SK-N-SH (cell line): ENCODE data around the gene TANK. TPM values are rescaled to one million over a fixed set of nuclear protein-coding genes. Genes with fewer than 3 reads are reported as not detected.

Experiments
- CTCF ChIA-PET: fragments of 300-600, 350-600 bp; formaldehyde crosslinking; extraction: SDS; loops from one replicate; lab custom pipeline; 2021; lab: Yijun Ruan, JAX
- POLR2A ChIA-PET: fragments of 350-600 bp; sonication (Branson Sonifier 250); formaldehyde crosslinking; extraction: SDS; loops from one replicate; lab custom pipeline; 2020; ENCODE audit warnings: antibody characterized with exemption, inconsistent platforms; lab: Yijun Ruan, JAX
- DNase-seq: peaks from one replicate; pipeline ENCODE4 v3.0.0; 2012
- H2AFZ ChIP-seq: fragments of 200-600 bp; sonication (generic); 2 replicates; pipeline ENCODE4 v1.8.1; 2016; ENCODE audit warnings: antibody characterized with exemption, mild to moderate bottlenecking, low read depth
- H3F3A ChIP-seq: fragments of 200-600 bp; sonication (generic); replicated peaks from 2 replicates; pipeline ENCODE3; 2016; ENCODE audit warnings: antibody characterized with exemption, mild to moderate bottlenecking; ENCODE audit not compliant: insufficient read depth
- H3K27ac ChIP-seq, 2 experiments: fragments of 200-500 bp in 1 of 2; fragments of 200-600 bp in 1 of 2; sonication (Bioruptor generic) in 1 of 2; sonication (generic), shearing (Covaris generic) in 1 of 2; 2 replicates each; pipeline versions ENCODE4 v1.5.1 to v1.6.1; 2014 to 2016; ENCODE audit warnings: low read depth in 2 of 2, inconsistent platforms in 1 of 2, low read length in 1 of 2, mild to moderate bottlenecking in 1 of 2, mixed read lengths in 1 of 2
- H3K27me3 ChIP-seq: fragments of 200-600 bp; sonication (generic), shearing (Covaris generic); 2 replicates; pipeline ENCODE4 v1.6.1; 2016; ENCODE audit warnings: mixed run types; ENCODE audit not compliant: insufficient read depth
- H3K36me3 ChIP-seq, 2 experiments: fragments of 200-500 bp in 1 of 2; fragments of 200-600 bp in 1 of 2; sonication (Bioruptor generic) in 1 of 2; sonication (generic) in 1 of 2; replicated peaks in 1 of 2; 2 replicates each; pipeline versions ENCODE3 to v1.5.1; 2014 to 2016; ENCODE audit warnings: low read length in 1 of 2, mild to moderate bottlenecking in 1 of 2; ENCODE audit not compliant: insufficient read depth in 2 of 2, control insufficient read depth in 1 of 2
- H3K4me1 ChIP-seq, 2 experiments: fragments of 200-500 bp in 1 of 2; fragments of 200-600 bp in 1 of 2; sonication (Bioruptor generic) in 1 of 2; sonication (generic), shearing (Covaris generic) in 1 of 2; 2 replicates each; pipeline versions ENCODE4 v1.5.1 to v1.6.1; 2014 to 2016; ENCODE audit warnings: low read depth in 1 of 2, low read length in 1 of 2, mixed run types in 1 of 2; ENCODE audit not compliant: insufficient read depth in 2 of 2, control insufficient read depth in 1 of 2
- H3K4me2 ChIP-seq: fragments of 200-600 bp; sonication (generic), shearing (Covaris generic); 2 replicates; pipeline ENCODE4 v1.6.1; 2017; ENCODE audit warnings: mixed run types
- H3K4me3 ChIP-seq, 2 experiments: fragments of 200-500 bp in 1 of 2; fragments of 200-600 bp in 1 of 2; sonication (Bioruptor generic) in 1 of 2; sonication (generic), shearing (Covaris generic) in 1 of 2; 2 replicates each; pipeline versions ENCODE4 v1.5.1 to v1.8.1; 2014 to 2016; ENCODE audit warnings: low read depth in 2 of 2, inconsistent platforms in 1 of 2, low read length in 1 of 2, mild to moderate bottlenecking in 1 of 2, mixed read lengths in 1 of 2, moderate library complexity in 1 of 2
- H3K79me2 ChIP-seq: fragments of 200-600 bp; sonication (generic); 2 replicates; pipeline ENCODE4 v1.8.1; 2017; ENCODE audit warnings: mild to moderate bottlenecking; ENCODE audit not compliant: insufficient read depth
- H3K9ac ChIP-seq: fragments of 200-600 bp; sonication (generic); 2 replicates; pipeline ENCODE4 v1.6.1; 2017; ENCODE audit warnings: mixed run types
- H3K9me2 ChIP-seq: fragments of 200-600 bp; sonication (generic); 2 replicates; pipeline ENCODE4 v1.6.1; 2017; ENCODE audit warnings: mixed run types
- H3K9me3 ChIP-seq: fragments of 200-600 bp; sonication (generic); 2 replicates; pipeline ENCODE4 v1.6.1; 2017; ENCODE audit warnings: mixed run types, mild to moderate bottlenecking, moderate library complexity
- H4K20me1 ChIP-seq: fragments of 200-600 bp; sonication (generic); 2 replicates; pipeline ENCODE4 v1.6.1; 2017; ENCODE audit warnings: mild to moderate bottlenecking, mixed run types; ENCODE audit not compliant: insufficient read depth
- EP300 ChIP-seq, 2 experiments: IDR thresholded peaks; 2 replicates each; pipeline versions ENCODE4 v1.4.0 to v1.6.1; 2012; ENCODE audit warnings: borderline replicate concordance in 1 of 2, low read depth in 1 of 2, low read length in 1 of 2
- FOSL2 ChIP-seq: IDR thresholded peaks from 2 replicates; pipeline ENCODE4 v1.4.0; 2012; ENCODE audit warnings: low read depth, mild to moderate bottlenecking, moderate library complexity, borderline replicate concordance
- FOXJ3 ChIP-seq: sonication (generic); formaldehyde crosslinking; IDR thresholded peaks from 2 replicates; pipeline ENCODE4 v1.5.1; 2020; ENCODE audit warnings: mild to moderate bottlenecking, missing genetic modification reagents
- GABPA ChIP-seq: IDR thresholded peaks from 2 replicates; pipeline ENCODE4 v1.4.0; 2012; ENCODE audit warnings: low read depth, mild to moderate bottlenecking
- MEF2A ChIP-seq: IDR thresholded peaks from 2 replicates; pipeline ENCODE4 v1.4.0; 2012; ENCODE audit warnings: low read depth, borderline replicate concordance
- NRF1 ChIP-seq: IDR thresholded peaks from 2 replicates; pipeline ENCODE4 v1.6.1; 2012; ENCODE audit warnings: low read depth, mild to moderate bottlenecking, low read length
- POLR2AphosphoS5 ChIP-seq: IDR thresholded peaks from 2 replicates; pipeline ENCODE4 v1.6.1; 2012; ENCODE audit warnings: low read depth, low read length
- RAD21 ChIP-seq: IDR thresholded peaks from 2 replicates; pipeline ENCODE4 v1.6.1; 2012; ENCODE audit warnings: mild to moderate bottlenecking, low read length
- RCOR1 ChIP-seq: fragments of 150-350 bp; IDR thresholded peaks from 2 replicates; pipeline ENCODE4 v1.6.1; 2017; ENCODE audit warnings: antibody characterized with exemption, low read length
- TAF1 ChIP-seq: IDR thresholded peaks from 2 replicates; pipeline ENCODE4 v1.6.1; 2012; ENCODE audit warnings: low read depth, mild to moderate bottlenecking, low read length, moderate library complexity, borderline replicate concordance
- TEAD4 ChIP-seq: IDR thresholded peaks from 2 replicates; pipeline ENCODE4 v1.4.0; 2012; ENCODE audit warnings: mild to moderate bottlenecking, borderline replicate concordance; ENCODE audit not compliant: insufficient read depth
- WGBS: methylation state at CpG from one replicate; pipeline ENCODE4 v1.1.6; 2017; ENCODE audit warnings: low lambda C conversion rate; 5-methylcytosine and 5-hydroxymethylcytosine counted together
- polyA plus RNA-seq, 3 experiments: library from polyadenylated mRNA; depleted of rRNA; stranded (reverse); fragments of >200 nt; gene quantifications; 2 replicates each; pipeline ENCODE4 v1.2.3, GENCODE V29; 2012
- TF ChIP-seq, protein P1 (sequence below): IDR thresholded peaks from 2 replicates; pipeline ENCODE4 v1.4.0; 2012; ENCODE audit warnings: low read depth, borderline replicate concordance
- TF ChIP-seq, protein P2 (sequence below): IDR thresholded peaks from 2 replicates; pipeline ENCODE4 v1.6.1; 2012; ENCODE audit warnings: mild to moderate bottlenecking, low read depth, low read length, moderate library complexity
- TF ChIP-seq, protein P3 (sequence below): fragments of 200-600 bp; sonication (generic); IDR thresholded peaks from 2 replicates; pipeline ENCODE4 v1.6.1; 2017; ENCODE audit warnings: antibody characterized with exemption, mild to moderate bottlenecking, moderate library complexity
- TF ChIP-seq, protein P4 (sequence below): IDR thresholded peaks from 2 replicates; pipeline ENCODE4 v1.4.0; 2012; ENCODE audit warnings: low read depth, borderline replicate concordance
- TF ChIP-seq, protein P5 (sequence below): fragments of 150-350 bp; IDR thresholded peaks from 2 replicates; pipeline ENCODE4 v1.6.1; 2016; ENCODE audit warnings: mild to moderate bottlenecking, low read depth, low read length

Gene TANK
- polyA plus RNA-seq, 1 of the 3 experiments (the other 2 are of a cell fraction): 25.7 TPM

DNA sequence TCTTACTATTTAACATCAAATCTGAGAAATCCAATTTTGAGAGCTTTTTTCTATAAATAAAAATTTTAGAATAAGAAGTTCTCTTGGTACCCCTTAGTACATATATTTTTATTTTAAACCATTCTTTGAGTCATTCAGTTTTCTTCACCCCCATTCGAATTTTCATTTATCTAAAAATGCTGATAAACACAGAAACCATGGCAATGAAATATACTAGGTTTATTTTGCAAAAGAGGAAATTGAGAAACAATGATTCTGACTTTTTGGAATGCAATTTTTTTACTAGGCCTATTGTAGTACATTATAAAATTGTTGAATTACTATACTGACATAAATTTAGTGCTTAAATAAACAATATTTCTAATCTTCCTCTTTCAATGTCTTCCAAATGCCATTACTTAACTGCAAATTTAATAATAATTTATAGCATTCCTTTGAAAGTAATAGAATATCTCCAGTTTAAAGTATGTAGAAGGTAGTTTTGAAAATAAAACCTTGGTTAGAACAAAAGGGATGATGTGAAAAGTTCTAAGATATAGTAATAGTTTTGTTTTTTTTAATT lies 46.3 kb downstream of the TANK start:
- Histone ChIP-seq H3K79me2 (peaks cover 6% of the 10 kb centered on the region; the same call in 1 of the 2 replicates), H3K36me3 (peaks cover 37 to 50% of the 10 kb centered on the region in 2 experiments), H3K9me2 (no peaks in the 10 kb centered on the region), H2AFZ (no peak overlapping the region), H3F3A (peaks cover 7% of the 10 kb centered on the region), H4K20me1 (no peaks in the 10 kb centered on the region; the same call in 1 of the 2 replicates), H3K4me2 (no peak overlapping the region), H3K4me1 (peaks cover 0 to 12% of the 10 kb centered on the region in 2 experiments; a peak in 1 of 4 replicates), H3K9me3 (no peaks in the 10 kb centered on the region), H3K9ac (no peak overlapping the region), H3K27ac (peak overlapping the region in 1 of 2 experiments; percentile 1; a peak in 2 of 4 replicates), H3K4me3 (no peak overlapping the region), H3K27me3 (no peaks in the 10 kb centered on the region)
- TF ChIP-seq RAD21: no peak
- TF ChIP-seq, protein P1, sequence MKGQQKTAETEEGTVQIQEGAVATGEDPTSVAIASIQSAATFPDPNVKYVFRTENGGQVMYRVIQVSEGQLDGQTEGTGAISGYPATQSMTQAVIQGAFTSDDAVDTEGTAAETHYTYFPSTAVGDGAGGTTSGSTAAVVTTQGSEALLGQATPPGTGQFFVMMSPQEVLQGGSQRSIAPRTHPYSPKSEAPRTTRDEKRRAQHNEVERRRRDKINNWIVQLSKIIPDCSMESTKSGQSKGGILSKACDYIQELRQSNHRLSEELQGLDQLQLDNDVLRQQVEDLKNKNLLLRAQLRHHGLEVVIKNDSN: no peak
- TF ChIP-seq POLR2AphosphoS5: no peak
- TF ChIP-seq TEAD4: no peak
- POLR2A ChIA-PET: no interaction called here
- WGBS: 82% methylated on average over 1 of the region's 1 CpG
- CTCF ChIA-PET: no interaction called here
- DNase-seq: no peak

DNA sequence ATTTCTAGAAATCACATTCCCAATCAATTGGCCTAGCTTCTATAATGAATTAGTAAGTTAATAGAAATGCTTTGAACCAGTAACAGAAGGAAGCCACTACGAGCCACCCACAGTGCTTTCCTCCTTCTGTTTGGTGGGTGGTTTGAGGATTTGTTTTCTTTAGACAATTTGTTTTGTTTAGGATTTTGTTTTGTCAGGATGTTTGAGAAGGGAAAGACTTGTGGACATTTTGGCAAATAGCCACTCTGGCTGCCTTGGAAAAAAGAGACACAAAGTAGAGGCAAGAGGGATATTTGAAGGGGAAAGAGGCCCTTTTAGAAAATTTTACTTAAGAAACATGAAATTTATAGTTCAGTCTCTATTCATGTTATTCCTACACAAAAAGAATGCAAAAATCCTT lies 47.7 kb downstream of the TANK start:
- no peak for DNase-seq
- no peaks in the 10 kb centered on the region for H3K9me3 ChIP-seq
- no peaks in the 10 kb centered on the region; the same call in 1 of the 2 replicates for H4K20me1 ChIP-seq
- peaks cover 0 to 12% of the 10 kb centered on the region in 2 experiments; a peak in 1 of 4 replicates for H3K4me1 ChIP-seq
- H3K79me2 ChIP-seq: peaks cover 6% of the 10 kb centered on the region; the same call in 1 of the 2 replicates
- peaks cover 40 to 49% of the 10 kb centered on the region in 2 experiments for H3K36me3 ChIP-seq
- H3K27ac ChIP-seq: peak overlapping the region in 1 of 2 experiments; percentile 43; a peak in 1 of 4 replicates
- 97% methylated on average over 1 of the region's 1 CpG for WGBS
- no peak overlapping the region for H2AFZ ChIP-seq
- H3K9ac ChIP-seq: no peak overlapping the region
- H3K4me2 ChIP-seq: no peak overlapping the region
- ChIA-PET CTCF (interaction anchor here (0.8 to 0.9 kb wide), 2 partner anchors 10 to 15 kb away, joined by 3 read pairs; no protein-coding TSS in a partner anchor), POLR2A (no interaction called here)
- no peaks in the 10 kb centered on the region for H3K9me2 ChIP-seq
- peaks cover 7% of the 10 kb centered on the region for H3F3A ChIP-seq
- H3K4me3 ChIP-seq: no peak overlapping the region
- H3K27me3 ChIP-seq: no peaks in the 10 kb centered on the region
- no peak for TF ChIP-seq RAD21
- no peak for TF ChIP-seq NRF1
- TF ChIP-seq MEF2A: no peak
- no peak for TF ChIP-seq TEAD4
- no peak for TF ChIP-seq GABPA
- TF ChIP-seq, protein P2, sequence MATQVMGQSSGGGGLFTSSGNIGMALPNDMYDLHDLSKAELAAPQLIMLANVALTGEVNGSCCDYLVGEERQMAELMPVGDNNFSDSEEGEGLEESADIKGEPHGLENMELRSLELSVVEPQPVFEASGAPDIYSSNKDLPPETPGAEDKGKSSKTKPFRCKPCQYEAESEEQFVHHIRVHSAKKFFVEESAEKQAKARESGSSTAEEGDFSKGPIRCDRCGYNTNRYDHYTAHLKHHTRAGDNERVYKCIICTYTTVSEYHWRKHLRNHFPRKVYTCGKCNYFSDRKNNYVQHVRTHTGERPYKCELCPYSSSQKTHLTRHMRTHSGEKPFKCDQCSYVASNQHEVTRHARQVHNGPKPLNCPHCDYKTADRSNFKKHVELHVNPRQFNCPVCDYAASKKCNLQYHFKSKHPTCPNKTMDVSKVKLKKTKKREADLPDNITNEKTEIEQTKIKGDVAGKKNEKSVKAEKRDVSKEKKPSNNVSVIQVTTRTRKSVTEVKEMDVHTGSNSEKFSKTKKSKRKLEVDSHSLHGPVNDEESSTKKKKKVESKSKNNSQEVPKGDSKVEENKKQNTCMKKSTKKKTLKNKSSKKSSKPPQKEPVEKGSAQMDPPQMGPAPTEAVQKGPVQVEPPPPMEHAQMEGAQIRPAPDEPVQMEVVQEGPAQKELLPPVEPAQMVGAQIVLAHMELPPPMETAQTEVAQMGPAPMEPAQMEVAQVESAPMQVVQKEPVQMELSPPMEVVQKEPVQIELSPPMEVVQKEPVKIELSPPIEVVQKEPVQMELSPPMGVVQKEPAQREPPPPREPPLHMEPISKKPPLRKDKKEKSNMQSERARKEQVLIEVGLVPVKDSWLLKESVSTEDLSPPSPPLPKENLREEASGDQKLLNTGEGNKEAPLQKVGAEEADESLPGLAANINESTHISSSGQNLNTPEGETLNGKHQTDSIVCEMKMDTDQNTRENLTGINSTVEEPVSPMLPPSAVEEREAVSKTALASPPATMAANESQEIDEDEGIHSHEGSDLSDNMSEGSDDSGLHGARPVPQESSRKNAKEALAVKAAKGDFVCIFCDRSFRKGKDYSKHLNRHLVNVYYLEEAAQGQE: no peak
- no peak for TF ChIP-seq RCOR1
- no peak for TF ChIP-seq EP300 (IDR thresholded peaks at IDR 0.05; ENCODE audit: borderline replicate concordance in 1 of 2, low read depth in 1 of 2, low read length in 1 of 2)
- TF ChIP-seq FOXJ3 (CRISPR knock-in tag): no peak
- TF ChIP-seq, protein P3, sequence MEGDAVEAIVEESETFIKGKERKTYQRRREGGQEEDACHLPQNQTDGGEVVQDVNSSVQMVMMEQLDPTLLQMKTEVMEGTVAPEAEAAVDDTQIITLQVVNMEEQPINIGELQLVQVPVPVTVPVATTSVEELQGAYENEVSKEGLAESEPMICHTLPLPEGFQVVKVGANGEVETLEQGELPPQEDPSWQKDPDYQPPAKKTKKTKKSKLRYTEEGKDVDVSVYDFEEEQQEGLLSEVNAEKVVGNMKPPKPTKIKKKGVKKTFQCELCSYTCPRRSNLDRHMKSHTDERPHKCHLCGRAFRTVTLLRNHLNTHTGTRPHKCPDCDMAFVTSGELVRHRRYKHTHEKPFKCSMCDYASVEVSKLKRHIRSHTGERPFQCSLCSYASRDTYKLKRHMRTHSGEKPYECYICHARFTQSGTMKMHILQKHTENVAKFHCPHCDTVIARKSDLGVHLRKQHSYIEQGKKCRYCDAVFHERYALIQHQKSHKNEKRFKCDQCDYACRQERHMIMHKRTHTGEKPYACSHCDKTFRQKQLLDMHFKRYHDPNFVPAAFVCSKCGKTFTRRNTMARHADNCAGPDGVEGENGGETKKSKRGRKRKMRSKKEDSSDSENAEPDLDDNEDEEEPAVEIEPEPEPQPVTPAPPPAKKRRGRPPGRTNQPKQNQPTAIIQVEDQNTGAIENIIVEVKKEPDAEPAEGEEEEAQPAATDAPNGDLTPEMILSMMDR: no peak
- TF ChIP-seq, protein P4, sequence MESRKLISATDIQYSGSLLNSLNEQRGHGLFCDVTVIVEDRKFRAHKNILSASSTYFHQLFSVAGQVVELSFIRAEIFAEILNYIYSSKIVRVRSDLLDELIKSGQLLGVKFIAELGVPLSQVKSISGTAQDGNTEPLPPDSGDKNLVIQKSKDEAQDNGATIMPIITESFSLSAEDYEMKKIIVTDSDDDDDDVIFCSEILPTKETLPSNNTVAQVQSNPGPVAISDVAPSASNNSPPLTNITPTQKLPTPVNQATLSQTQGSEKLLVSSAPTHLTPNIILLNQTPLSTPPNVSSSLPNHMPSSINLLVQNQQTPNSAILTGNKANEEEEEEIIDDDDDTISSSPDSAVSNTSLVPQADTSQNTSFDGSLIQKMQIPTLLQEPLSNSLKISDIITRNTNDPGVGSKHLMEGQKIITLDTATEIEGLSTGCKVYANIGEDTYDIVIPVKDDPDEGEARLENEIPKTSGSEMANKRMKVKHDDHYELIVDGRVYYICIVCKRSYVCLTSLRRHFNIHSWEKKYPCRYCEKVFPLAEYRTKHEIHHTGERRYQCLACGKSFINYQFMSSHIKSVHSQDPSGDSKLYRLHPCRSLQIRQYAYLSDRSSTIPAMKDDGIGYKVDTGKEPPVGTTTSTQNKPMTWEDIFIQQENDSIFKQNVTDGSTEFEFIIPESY: no peak
- no peak for TF ChIP-seq TAF1
- TF ChIP-seq FOSL2: no peak
- no peak for TF ChIP-seq POLR2AphosphoS5
- TF ChIP-seq, protein P5, sequence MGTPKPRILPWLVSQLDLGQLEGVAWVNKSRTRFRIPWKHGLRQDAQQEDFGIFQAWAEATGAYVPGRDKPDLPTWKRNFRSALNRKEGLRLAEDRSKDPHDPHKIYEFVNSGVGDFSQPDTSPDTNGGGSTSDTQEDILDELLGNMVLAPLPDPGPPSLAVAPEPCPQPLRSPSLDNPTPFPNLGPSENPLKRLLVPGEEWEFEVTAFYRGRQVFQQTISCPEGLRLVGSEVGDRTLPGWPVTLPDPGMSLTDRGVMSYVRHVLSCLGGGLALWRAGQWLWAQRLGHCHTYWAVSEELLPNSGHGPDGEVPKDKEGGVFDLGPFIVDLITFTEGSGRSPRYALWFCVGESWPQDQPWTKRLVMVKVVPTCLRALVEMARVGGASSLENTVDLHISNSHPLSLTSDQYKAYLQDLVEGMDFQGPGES: no peak
